Measurements from ENCODE around the gene TRRAP. TPM values are rescaled to one million over a fixed set of nuclear protein-coding genes. Genes with fewer than 3 reads are reported as not detected.

Gene TRRAP
- total and polyA plus RNA-seq, 4 donors: 4.3 to 22.7 (median 10.1) TPM

DNA sequence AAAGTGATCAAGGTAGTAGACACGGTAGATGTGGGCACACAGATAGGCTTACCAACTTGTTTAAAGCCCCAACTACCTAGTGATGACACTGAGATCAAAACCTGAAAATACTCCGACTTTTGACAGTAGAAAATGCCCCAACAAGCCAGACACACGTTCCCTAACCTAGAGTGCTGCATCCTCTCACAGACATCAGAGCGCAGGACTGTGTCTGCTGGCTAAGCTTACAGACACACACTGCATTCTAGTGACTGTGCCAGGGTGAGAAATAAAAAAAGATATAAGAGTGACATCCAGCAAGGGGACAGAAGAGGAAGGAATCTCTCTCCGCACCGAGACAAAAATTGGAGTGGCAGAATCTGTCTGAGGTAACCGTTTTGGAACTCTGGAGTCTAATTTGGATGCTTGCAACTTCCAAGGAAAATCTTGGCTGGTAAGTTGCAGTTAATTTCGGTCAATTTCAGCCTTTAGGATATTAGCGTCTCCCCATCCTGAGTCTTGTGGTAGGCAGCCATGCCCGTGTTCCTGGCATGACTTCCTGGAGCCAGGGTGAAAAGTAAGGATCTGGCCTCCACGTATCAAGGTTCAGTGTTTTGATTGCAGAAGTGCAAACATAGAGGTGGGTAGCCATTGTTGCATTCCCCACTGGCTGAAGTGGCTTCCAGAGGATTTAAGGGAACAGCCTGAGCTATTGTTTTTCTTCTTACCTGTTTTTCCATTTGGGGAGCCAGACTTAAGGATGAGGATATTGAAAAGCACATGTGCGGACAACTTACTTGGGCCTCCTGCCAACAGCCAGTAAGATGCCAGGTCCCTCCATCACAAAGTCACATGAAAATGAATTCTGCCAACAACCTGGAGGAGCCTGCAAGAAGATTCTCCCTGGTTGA, 141.4 kb downstream of the TRRAP start:
- WGBS: 83% methylated on average over 12 of the region's 12 CpGs
- peaks cover 1 to 10% (median 6%) of the 10 kb centered on the region in 4 donors for H3K36me3 ChIP-seq (ENCODE audit: control insufficient read depth in 4 of 4, insufficient read depth in 3 of 4, low read depth in 1 of 4, low read length in 3 of 4)
- DNase-seq (ENCODE audit: low spot score): no peak

DNA sequence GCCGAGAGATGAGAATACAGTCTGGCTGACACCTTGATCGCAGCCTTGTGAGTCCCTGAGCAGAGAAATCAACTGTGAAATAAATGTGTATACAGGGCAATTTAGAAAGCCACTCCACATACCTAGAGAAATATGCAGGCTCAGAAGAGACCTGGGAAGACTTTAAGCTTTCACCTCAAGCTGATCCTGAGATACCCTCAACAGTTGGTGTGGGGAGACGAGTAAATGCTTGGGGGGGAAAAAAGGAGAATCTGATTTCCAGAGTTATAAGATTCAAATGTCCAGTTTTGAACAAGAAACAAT, 142.0 kb downstream of the TRRAP start:
- H3K9ac ChIP-seq (ENCODE audit: low read depth in 1 of 2, low read length in 2 of 2): no peak overlapping the region
- H3K27ac ChIP-seq (ENCODE audit: low read depth in 1 of 2, low read length in 2 of 2): no peak overlapping the region
- H3K4me1 ChIP-seq (ENCODE audit: control insufficient read depth in 4 of 4, insufficient read depth in 4 of 4, low read length in 3 of 4): peaks cover 0 to 7% (median 5%) of the 10 kb centered on the region in 4 donors
- WGBS: 96% methylated on average over 3 of the region's 3 CpGs
- DNase-seq (ENCODE audit: low spot score): no peak
- no peak overlapping the region for H3K4me3 ChIP-seq (ENCODE audit: low read depth in 1 of 3, low read length in 3 of 3)
- no peaks in the 10 kb centered on the region for H3K9me3 ChIP-seq (ENCODE audit: control insufficient read depth in 4 of 4, low read length in 3 of 4)
- peaks cover 0 to 10% (median 5%) of the 10 kb centered on the region in 4 donors for H3K36me3 ChIP-seq (ENCODE audit: control insufficient read depth in 4 of 4, insufficient read depth in 3 of 4, low read depth in 1 of 4, low read length in 3 of 4)
- TF ChIP-seq FOXA1 (IDR thresholded peaks at IDR 0.05) (no peak), SP1 (IDR thresholded peaks at IDR 0.05) (no peak), RXRA (IDR thresholded peaks at IDR 0.05) (no peak), TAF1 (conservative IDR thresholded peaks at IDR 0.05) (no peak), JUND (IDR thresholded peaks at IDR 0.05) (no peak), HNF4G (IDR thresholded peaks at IDR 0.05) (no peak), HNF4A (conservative IDR thresholded peaks at IDR 0.05) (no peak), GABPA (IDR thresholded peaks at IDR 0.05 in 1 of 2, conservative IDR thresholded peaks at IDR 0.05 in 1 of 2) (no peak), YY1 (IDR thresholded peaks at IDR 0.05) (no peak), EGR1 (IDR thresholded peaks at IDR 0.05; ENCODE audit: low read depth in 2 of 2) (no peak), RAD21 (IDR thresholded peaks at IDR 0.05) (no peak)
- TF ChIP-seq, protein P1, sequence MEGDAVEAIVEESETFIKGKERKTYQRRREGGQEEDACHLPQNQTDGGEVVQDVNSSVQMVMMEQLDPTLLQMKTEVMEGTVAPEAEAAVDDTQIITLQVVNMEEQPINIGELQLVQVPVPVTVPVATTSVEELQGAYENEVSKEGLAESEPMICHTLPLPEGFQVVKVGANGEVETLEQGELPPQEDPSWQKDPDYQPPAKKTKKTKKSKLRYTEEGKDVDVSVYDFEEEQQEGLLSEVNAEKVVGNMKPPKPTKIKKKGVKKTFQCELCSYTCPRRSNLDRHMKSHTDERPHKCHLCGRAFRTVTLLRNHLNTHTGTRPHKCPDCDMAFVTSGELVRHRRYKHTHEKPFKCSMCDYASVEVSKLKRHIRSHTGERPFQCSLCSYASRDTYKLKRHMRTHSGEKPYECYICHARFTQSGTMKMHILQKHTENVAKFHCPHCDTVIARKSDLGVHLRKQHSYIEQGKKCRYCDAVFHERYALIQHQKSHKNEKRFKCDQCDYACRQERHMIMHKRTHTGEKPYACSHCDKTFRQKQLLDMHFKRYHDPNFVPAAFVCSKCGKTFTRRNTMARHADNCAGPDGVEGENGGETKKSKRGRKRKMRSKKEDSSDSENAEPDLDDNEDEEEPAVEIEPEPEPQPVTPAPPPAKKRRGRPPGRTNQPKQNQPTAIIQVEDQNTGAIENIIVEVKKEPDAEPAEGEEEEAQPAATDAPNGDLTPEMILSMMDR (IDR thresholded peaks at IDR 0.05; ENCODE audit: low read depth, low read length, missing input control): no peak
- TF ChIP-seq, protein P2, sequence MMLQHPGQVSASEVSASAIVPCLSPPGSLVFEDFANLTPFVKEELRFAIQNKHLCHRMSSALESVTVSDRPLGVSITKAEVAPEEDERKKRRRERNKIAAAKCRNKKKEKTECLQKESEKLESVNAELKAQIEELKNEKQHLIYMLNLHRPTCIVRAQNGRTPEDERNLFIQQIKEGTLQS (IDR thresholded peaks at IDR 0.05): no peak
- TF ChIP-seq, protein P3, sequence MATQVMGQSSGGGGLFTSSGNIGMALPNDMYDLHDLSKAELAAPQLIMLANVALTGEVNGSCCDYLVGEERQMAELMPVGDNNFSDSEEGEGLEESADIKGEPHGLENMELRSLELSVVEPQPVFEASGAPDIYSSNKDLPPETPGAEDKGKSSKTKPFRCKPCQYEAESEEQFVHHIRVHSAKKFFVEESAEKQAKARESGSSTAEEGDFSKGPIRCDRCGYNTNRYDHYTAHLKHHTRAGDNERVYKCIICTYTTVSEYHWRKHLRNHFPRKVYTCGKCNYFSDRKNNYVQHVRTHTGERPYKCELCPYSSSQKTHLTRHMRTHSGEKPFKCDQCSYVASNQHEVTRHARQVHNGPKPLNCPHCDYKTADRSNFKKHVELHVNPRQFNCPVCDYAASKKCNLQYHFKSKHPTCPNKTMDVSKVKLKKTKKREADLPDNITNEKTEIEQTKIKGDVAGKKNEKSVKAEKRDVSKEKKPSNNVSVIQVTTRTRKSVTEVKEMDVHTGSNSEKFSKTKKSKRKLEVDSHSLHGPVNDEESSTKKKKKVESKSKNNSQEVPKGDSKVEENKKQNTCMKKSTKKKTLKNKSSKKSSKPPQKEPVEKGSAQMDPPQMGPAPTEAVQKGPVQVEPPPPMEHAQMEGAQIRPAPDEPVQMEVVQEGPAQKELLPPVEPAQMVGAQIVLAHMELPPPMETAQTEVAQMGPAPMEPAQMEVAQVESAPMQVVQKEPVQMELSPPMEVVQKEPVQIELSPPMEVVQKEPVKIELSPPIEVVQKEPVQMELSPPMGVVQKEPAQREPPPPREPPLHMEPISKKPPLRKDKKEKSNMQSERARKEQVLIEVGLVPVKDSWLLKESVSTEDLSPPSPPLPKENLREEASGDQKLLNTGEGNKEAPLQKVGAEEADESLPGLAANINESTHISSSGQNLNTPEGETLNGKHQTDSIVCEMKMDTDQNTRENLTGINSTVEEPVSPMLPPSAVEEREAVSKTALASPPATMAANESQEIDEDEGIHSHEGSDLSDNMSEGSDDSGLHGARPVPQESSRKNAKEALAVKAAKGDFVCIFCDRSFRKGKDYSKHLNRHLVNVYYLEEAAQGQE (IDR thresholded peaks at IDR 0.05): no peak
- TF ChIP-seq, protein P4, sequence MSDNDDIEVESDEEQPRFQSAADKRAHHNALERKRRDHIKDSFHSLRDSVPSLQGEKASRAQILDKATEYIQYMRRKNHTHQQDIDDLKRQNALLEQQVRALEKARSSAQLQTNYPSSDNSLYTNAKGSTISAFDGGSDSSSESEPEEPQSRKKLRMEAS (IDR thresholded peaks at IDR 0.05): no peak
- TF ChIP-seq, protein P5, sequence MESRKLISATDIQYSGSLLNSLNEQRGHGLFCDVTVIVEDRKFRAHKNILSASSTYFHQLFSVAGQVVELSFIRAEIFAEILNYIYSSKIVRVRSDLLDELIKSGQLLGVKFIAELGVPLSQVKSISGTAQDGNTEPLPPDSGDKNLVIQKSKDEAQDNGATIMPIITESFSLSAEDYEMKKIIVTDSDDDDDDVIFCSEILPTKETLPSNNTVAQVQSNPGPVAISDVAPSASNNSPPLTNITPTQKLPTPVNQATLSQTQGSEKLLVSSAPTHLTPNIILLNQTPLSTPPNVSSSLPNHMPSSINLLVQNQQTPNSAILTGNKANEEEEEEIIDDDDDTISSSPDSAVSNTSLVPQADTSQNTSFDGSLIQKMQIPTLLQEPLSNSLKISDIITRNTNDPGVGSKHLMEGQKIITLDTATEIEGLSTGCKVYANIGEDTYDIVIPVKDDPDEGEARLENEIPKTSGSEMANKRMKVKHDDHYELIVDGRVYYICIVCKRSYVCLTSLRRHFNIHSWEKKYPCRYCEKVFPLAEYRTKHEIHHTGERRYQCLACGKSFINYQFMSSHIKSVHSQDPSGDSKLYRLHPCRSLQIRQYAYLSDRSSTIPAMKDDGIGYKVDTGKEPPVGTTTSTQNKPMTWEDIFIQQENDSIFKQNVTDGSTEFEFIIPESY (IDR thresholded peaks at IDR 0.05): no peak
- no peaks in the 10 kb centered on the region for H3K27me3 ChIP-seq (ENCODE audit: control insufficient read depth in 4 of 4, insufficient read depth in 4 of 4, low read length in 3 of 4)

More for the DNA sequence above, 141.4 kb downstream of the TRRAP start:
- Histone ChIP-seq H3K4me1 (ENCODE audit: control insufficient read depth in 4 of 4, insufficient read depth in 4 of 4, low read length in 3 of 4) (peaks cover 0 to 7% (median 5%) of the 10 kb centered on the region in 4 donors), H3K9me3 (ENCODE audit: control insufficient read depth in 4 of 4, low read length in 3 of 4) (no peaks in the 10 kb centered on the region), H3K9ac (ENCODE audit: low read depth in 1 of 2, low read length in 2 of 2) (no peak overlapping the region), H3K4me3 (ENCODE audit: low read depth in 1 of 3, low read length in 3 of 3) (no peak overlapping the region), H3K27me3 (ENCODE audit: control insufficient read depth in 4 of 4, insufficient read depth in 4 of 4, low read length in 3 of 4) (no peaks in the 10 kb centered on the region), H3K27ac (ENCODE audit: low read depth in 1 of 2, low read length in 2 of 2) (peak overlapping the region in 1 of 2 donors; percentile 37)
- TF ChIP-seq HNF4A (conservative IDR thresholded peaks at IDR 0.05) (peak; percentile 60 to 82), HNF4G (IDR thresholded peaks at IDR 0.05) (no peak), GABPA (IDR thresholded peaks at IDR 0.05 in 1 of 2, conservative IDR thresholded peaks at IDR 0.05 in 1 of 2) (no peak), RXRA (IDR thresholded peaks at IDR 0.05) (peak in 1 of 2 donors; percentile 48), SP1 (IDR thresholded peaks at IDR 0.05) (peak; percentile 16), YY1 (IDR thresholded peaks at IDR 0.05) (peak; percentile 93)
- TF ChIP-seq, protein P1 (IDR thresholded peaks at IDR 0.05; ENCODE audit: low read depth, low read length, missing input control): no peak
